ENCODE data around the gene TYW3. TPM values are rescaled to one million over a fixed set of nuclear protein-coding genes. Genes with fewer than 3 reads are reported as not detected.

TYW3 gene
- total RNA-seq (2014; rRNA removed; shearing (Covaris generic); ENCODE audit: low replicate concordance): 15.9 and 33.0 TPM in 2 replicates

- Histone ChIP-seq H3K36me3 (ENCODE audit: insufficient read depth, low read length) (peaks cover 42% of the 10 kb centered on the region), H3K4me3 (ENCODE audit: low read length) (peak within 1 kb of the TSS; percentile 98), H3K27me3 (ENCODE audit: low read length) (no peaks in the 10 kb centered on the region), H3K9me2 (replicated peaks; ENCODE audit: insufficient read depth, low read length) (no peaks in the 10 kb centered on the region), H3K9me3 (ENCODE audit: low read length) (no peaks in the 10 kb centered on the region), H3K4me1 (ENCODE audit: low read length) (peaks cover 30% of the 10 kb centered on the region), H3K4me2 (ENCODE audit: low read depth, low read length, poor library complexity, severe bottlenecking) (peak within 1 kb of the TSS; percentile 70), H3K27ac (ENCODE audit: low read length) (peak within 1 kb of the TSS; percentile 93), H2AFZ (ENCODE audit: low read length) (peak within 1 kb of the TSS; percentile 95), H3K9ac (ENCODE audit: low read length) (peak within 1 kb of the TSS; percentile 96), H3K79me2 (ENCODE audit: low read length) (peaks cover 82% of the 10 kb centered on the region), H4K20me1 (ENCODE audit: insufficient read depth, low read depth, low read length) (no peaks in the 10 kb centered on the region)
- peak; percentile 98 for DNase-seq
Measured at GRCh38 chr1:74732960-74733603, at the start of gene TYW3, which contains the start of gene CRYZ. TYW3 (plus strand) TSS chr1:74733152; CDS start chr1:74733245, 93 bp downstream. CRYZ (minus strand) TSS chr1:74733050; CDS start chr1:74724821, 8,229 bp downstream.

GRCh38 chr1:74683656-74684055, 49.3 kb upstream of the TYW3 start:
- Histone ChIP-seq H3K36me3 (ENCODE audit: insufficient read depth, low read length) (no peaks in the 10 kb centered on the region), H2AFZ (ENCODE audit: low read length) (no peak overlapping the region), H3K27ac (ENCODE audit: low read length) (no peak overlapping the region), H4K20me1 (ENCODE audit: insufficient read depth, low read depth, low read length) (no peaks in the 10 kb centered on the region), H3K4me2 (ENCODE audit: low read depth, low read length, poor library complexity, severe bottlenecking) (no peak overlapping the region), H3K9me2 (replicated peaks; ENCODE audit: insufficient read depth, low read length) (no peaks in the 10 kb centered on the region), H3K4me1 (ENCODE audit: low read length) (peaks cover 22% of the 10 kb centered on the region), H3K27me3 (ENCODE audit: low read length) (no peaks in the 10 kb centered on the region), H3K9me3 (ENCODE audit: low read length) (no peaks in the 10 kb centered on the region), H3K9ac (ENCODE audit: low read length) (no peak overlapping the region), H3K79me2 (ENCODE audit: low read length) (no peaks in the 10 kb centered on the region), H3K4me3 (ENCODE audit: low read length) (no peak overlapping the region)
- DNase-seq: no peak

- H3K9me3 ChIP-seq (ENCODE audit: low read length): no peaks in the 10 kb centered on the region
- H4K20me1 ChIP-seq (ENCODE audit: insufficient read depth, low read depth, low read length): no peaks in the 10 kb centered on the region
- H3K4me3 ChIP-seq (ENCODE audit: low read length): no peak overlapping the region
- no peaks in the 10 kb centered on the region for H3K27me3 ChIP-seq (ENCODE audit: low read length)
- no peak for DNase-seq
- H3K36me3 ChIP-seq (ENCODE audit: insufficient read depth, low read length): no peaks in the 10 kb centered on the region
- no peak overlapping the region for H3K4me2 ChIP-seq (ENCODE audit: low read depth, low read length, poor library complexity, severe bottlenecking)
- no peaks in the 10 kb centered on the region for H3K9me2 ChIP-seq (replicated peaks; ENCODE audit: insufficient read depth, low read length)
- H3K27ac ChIP-seq (ENCODE audit: low read length): no peak overlapping the region
- no peak overlapping the region for H2AFZ ChIP-seq (ENCODE audit: low read length)
- H3K79me2 ChIP-seq (ENCODE audit: low read length): no peaks in the 10 kb centered on the region
- H3K9ac ChIP-seq (ENCODE audit: low read length): no peak overlapping the region
- H3K4me1 ChIP-seq (ENCODE audit: low read length): peaks cover 22% of the 10 kb centered on the region
Measured at GRCh38 chr1:74684301-74684700, 48.7 kb upstream of the TYW3 start.

- Histone ChIP-seq H2AFZ (ENCODE audit: low read length) (no peak overlapping the region), H3K4me3 (ENCODE audit: low read length) (no peak overlapping the region), H3K27me3 (ENCODE audit: low read length) (no peaks in the 10 kb centered on the region), H3K36me3 (ENCODE audit: insufficient read depth, low read length) (no peaks in the 10 kb centered on the region), H3K9me3 (ENCODE audit: low read length) (no peaks in the 10 kb centered on the region), H3K9me2 (replicated peaks; ENCODE audit: insufficient read depth, low read length) (no peaks in the 10 kb centered on the region), H4K20me1 (ENCODE audit: insufficient read depth, low read depth, low read length) (no peaks in the 10 kb centered on the region), H3K27ac (ENCODE audit: low read length) (no peak overlapping the region), H3K79me2 (ENCODE audit: low read length) (no peaks in the 10 kb centered on the region), H3K9ac (ENCODE audit: low read length) (no peak overlapping the region), H3K4me2 (ENCODE audit: low read depth, low read length, poor library complexity, severe bottlenecking) (no peak overlapping the region), H3K4me1 (ENCODE audit: low read length) (peaks cover under 1% of the 10 kb centered on the region)
- no peak for DNase-seq
Measured at GRCh38 chr1:74686928-74687327, 46.0 kb upstream of the TYW3 start.

GRCh38 chr1:74689621-74690363, 43.2 kb upstream of the TYW3 start:
- Histone ChIP-seq H3K9me3 (ENCODE audit: low read length) (no peaks in the 10 kb centered on the region), H3K79me2 (ENCODE audit: low read length) (no peaks in the 10 kb centered on the region), H3K4me2 (ENCODE audit: low read depth, low read length, poor library complexity, severe bottlenecking) (no peak overlapping the region), H3K36me3 (ENCODE audit: insufficient read depth, low read length) (no peaks in the 10 kb centered on the region), H3K4me1 (ENCODE audit: low read length) (no peaks in the 10 kb centered on the region), H2AFZ (ENCODE audit: low read length) (no peak overlapping the region), H3K4me3 (ENCODE audit: low read length) (no peak overlapping the region), H3K27me3 (ENCODE audit: low read length) (no peaks in the 10 kb centered on the region), H3K9me2 (replicated peaks; ENCODE audit: insufficient read depth, low read length) (no peaks in the 10 kb centered on the region), H4K20me1 (ENCODE audit: insufficient read depth, low read depth, low read length) (no peaks in the 10 kb centered on the region), H3K27ac (ENCODE audit: low read length) (no peak overlapping the region), H3K9ac (ENCODE audit: low read length) (no peak overlapping the region)
- peak; percentile 89 for DNase-seq

- no peak overlapping the region for H2AFZ ChIP-seq (ENCODE audit: low read length)
- no peak overlapping the region for H3K9ac ChIP-seq (ENCODE audit: low read length)
- H3K36me3 ChIP-seq (ENCODE audit: insufficient read depth, low read length): no peaks in the 10 kb centered on the region
- no peaks in the 10 kb centered on the region for H3K27me3 ChIP-seq (ENCODE audit: low read length)
- no peaks in the 10 kb centered on the region for H3K79me2 ChIP-seq (ENCODE audit: low read length)
- no peak overlapping the region for H3K4me3 ChIP-seq (ENCODE audit: low read length)
- H4K20me1 ChIP-seq (ENCODE audit: insufficient read depth, low read depth, low read length): no peaks in the 10 kb centered on the region
- H3K4me1 ChIP-seq (ENCODE audit: low read length): no peaks in the 10 kb centered on the region
- no peak overlapping the region for H3K27ac ChIP-seq (ENCODE audit: low read length)
- H3K4me2 ChIP-seq (ENCODE audit: low read depth, low read length, poor library complexity, severe bottlenecking): no peak overlapping the region
- no peak for DNase-seq
- no peaks in the 10 kb centered on the region for H3K9me2 ChIP-seq (replicated peaks; ENCODE audit: insufficient read depth, low read length)
- H3K9me3 ChIP-seq (ENCODE audit: low read length): no peaks in the 10 kb centered on the region
Measured at GRCh38 chr1:74690364-74690696, 42.6 kb upstream of the TYW3 start.

GRCh38 chr1:74690909-74691308, 42.0 kb upstream of the TYW3 start:
- no peaks in the 10 kb centered on the region for H3K79me2 ChIP-seq (ENCODE audit: low read length)
- no peak overlapping the region for H3K4me2 ChIP-seq (ENCODE audit: low read depth, low read length, poor library complexity, severe bottlenecking)
- H3K27me3 ChIP-seq (ENCODE audit: low read length): no peaks in the 10 kb centered on the region
- no peak overlapping the region for H2AFZ ChIP-seq (ENCODE audit: low read length)
- H3K9ac ChIP-seq (ENCODE audit: low read length): no peak overlapping the region
- no peaks in the 10 kb centered on the region for H3K4me1 ChIP-seq (ENCODE audit: low read length)
- no peaks in the 10 kb centered on the region for H4K20me1 ChIP-seq (ENCODE audit: insufficient read depth, low read depth, low read length)
- H3K9me3 ChIP-seq (ENCODE audit: low read length): no peaks in the 10 kb centered on the region
- no peaks in the 10 kb centered on the region for H3K9me2 ChIP-seq (replicated peaks; ENCODE audit: insufficient read depth, low read length)
- H3K36me3 ChIP-seq (ENCODE audit: insufficient read depth, low read length): no peaks in the 10 kb centered on the region
- no peak overlapping the region for H3K27ac ChIP-seq (ENCODE audit: low read length)
- no peak for DNase-seq
- no peak overlapping the region for H3K4me3 ChIP-seq (ENCODE audit: low read length)

GRCh38 chr1:74693473-74693872, 39.5 kb upstream of the TYW3 start:
- DNase-seq: no peak
- H3K27ac ChIP-seq (ENCODE audit: low read length): no peak overlapping the region
- H3K9me2 ChIP-seq (replicated peaks; ENCODE audit: insufficient read depth, low read length): no peaks in the 10 kb centered on the region
- no peak overlapping the region for H2AFZ ChIP-seq (ENCODE audit: low read length)
- peaks cover 8% of the 10 kb centered on the region for H3K4me1 ChIP-seq (ENCODE audit: low read length)
- H3K4me2 ChIP-seq (ENCODE audit: low read depth, low read length, poor library complexity, severe bottlenecking): no peak overlapping the region
- no peak overlapping the region for H3K9ac ChIP-seq (ENCODE audit: low read length)
- H3K36me3 ChIP-seq (ENCODE audit: insufficient read depth, low read length): no peaks in the 10 kb centered on the region
- no peaks in the 10 kb centered on the region for H3K27me3 ChIP-seq (ENCODE audit: low read length)
- H4K20me1 ChIP-seq (ENCODE audit: insufficient read depth, low read depth, low read length): no peaks in the 10 kb centered on the region
- no peaks in the 10 kb centered on the region for H3K79me2 ChIP-seq (ENCODE audit: low read length)
- H3K9me3 ChIP-seq (ENCODE audit: low read length): no peaks in the 10 kb centered on the region
- H3K4me3 ChIP-seq (ENCODE audit: low read length): no peak overlapping the region

All from Karpas-422 (cell line).